SK-N-MC (cell line): ENCODE results near the gene NCOA6.

Experiments
- EZH2 ChIP-seq: fragments of 200-600 bp; sonication (generic); IDR thresholded peaks from one replicate; pipeline ENCODE4 v1.6.1; 2017; ENCODE audit warnings: antibody characterized with exemption
- FOXP2 ChIP-seq: optimal IDR thresholded peaks from 2 replicates; pipeline ENCODE3; 2011; ENCODE audit warnings: mild to moderate bottlenecking, moderate library complexity; ENCODE audit not compliant: insufficient read depth; ENCODE audit errors: extremely low read length, control extremely low read depth
- POLR2AphosphoS5 ChIP-seq: IDR thresholded peaks from 2 replicates; pipeline ENCODE4 v1.6.1; 2012; ENCODE audit warnings: mild to moderate bottlenecking, low read depth, low read length, borderline replicate concordance

DNA sequence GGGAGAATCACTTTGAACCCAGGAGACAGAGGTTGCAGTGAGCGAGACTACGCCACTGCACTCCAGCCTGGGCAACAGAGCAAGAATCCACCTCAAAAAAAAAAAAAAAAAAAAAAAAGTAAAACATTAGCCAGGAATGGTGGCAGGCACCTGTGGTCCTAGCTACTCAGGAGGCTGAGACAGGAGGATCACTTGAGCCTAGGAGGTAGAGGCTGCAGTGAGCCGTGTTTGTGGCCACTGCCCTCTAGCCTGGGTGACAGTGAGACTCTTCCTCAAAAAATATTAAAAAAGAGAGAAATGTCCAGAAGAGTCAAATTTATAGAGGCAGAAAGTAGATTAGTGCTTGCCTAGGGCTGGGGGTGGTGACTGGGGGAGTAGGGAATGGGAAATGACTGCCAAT is 141.8 kb downstream of the NCOA6 start:
- no peak for TF ChIP-seq EZH2
- TF ChIP-seq POLR2AphosphoS5: no peak
- TF ChIP-seq FOXP2: no peak
